LNCaP clone FGC (cell line): ENCODE data around the gene ACY1.

ENCODE experiments used
- DNase-seq: peaks from one replicate; pipeline ENCODE4 v3.0.0-alpha.2; 2011; ENCODE audit warnings: low read depth
- H3K4me3 ChIP-seq: 2 replicates; pipeline ENCODE4 v1.5.1; 2011; ENCODE audit warnings: mild to moderate bottlenecking, low read depth, low read length, control low read depth
- CTCF ChIP-seq: IDR thresholded peaks from 2 replicates; pipeline ENCODE4 v1.5.1; 2012; ENCODE audit warnings: mild to moderate bottlenecking; ENCODE audit not compliant: control insufficient read depth, insufficient read depth; ENCODE audit errors: extremely low read depth

Gene ACY1

GRCh38 chr3:52004163-52004787 is 20.9 kb downstream of the ACY1 start:
- no peak for DNase-seq
- no peak overlapping the region for H3K4me3 ChIP-seq
- TF ChIP-seq CTCF, result 0 out of 2 replicates have a peak, but pooled peaks have one; percentile 7

- TF ChIP-seq CTCF, result no peak
- DNase-seq, result no peak
- no peak overlapping the region for H3K4me3 ChIP-seq
Measured at GRCh38 chr3:52004906-52005395, 21.6 kb downstream of the ACY1 start.

GRCh38 chr3:52005571-52005986 is 22.2 kb downstream of the ACY1 start:
- H3K4me3 ChIP-seq, result no peak overlapping the region
- no peak for DNase-seq
- TF ChIP-seq CTCF, result no peak

GRCh38 chr3:52006017-52006819 is 22.9 kb downstream of the ACY1 start:
- no peak for DNase-seq
- no peak overlapping the region for H3K4me3 ChIP-seq
- TF ChIP-seq CTCF, result no peak

GRCh38 chr3:52006820-52007133 is 23.4 kb downstream of the ACY1 start:
- DNase-seq, result no peak
- no peak for TF ChIP-seq CTCF
- no peak overlapping the region for H3K4me3 ChIP-seq

- no peak for TF ChIP-seq CTCF
- DNase-seq, result no peak
Measured at GRCh38 chr3:52007291-52007690, 24.0 kb downstream of the ACY1 start.

More at GRCh38 chr3:52007291-52007690, 24.0 kb downstream of the ACY1 start:
- no peak overlapping the region for H3K4me3 ChIP-seq
